GM18520 (cell line): ENCODE measurements around the gene IL36G.
"Not testable (repeated sequence)": the region's sequence is repeated elsewhere in the genome, so short reads cannot be mapped to it uniquely, and the experiment has no call there.

Experiments used
- ATAC-seq: cut with Tn5 transposase; IDR thresholded peaks from one replicate; pipeline ENCODE4 v1.9.1; 2021; ENCODE audit not compliant: unreplicated experiment

The IL36G gene

GRCh38 chr2:112977559-112978056 lies at the start of gene IL36G:
Gene IL36G, plus strand, starts transcription at chr2:112978006. Its CDS starts 633 bp downstream, at chr2:112978639.
- ATAC-seq, result no peak

- ATAC-seq, result no peak
Measured at GRCh38 chr2:112933261-112933660, 44.5 kb upstream of the IL36G start.

- not testable (repeated sequence) for ATAC-seq
Measured at GRCh38 chr2:112934117-112934516, 43.7 kb upstream of the IL36G start.

- ATAC-seq, result no peak
Measured at GRCh38 chr2:112936927-112937232, 40.9 kb upstream of the IL36G start.

- ATAC-seq, result no peak
Measured at GRCh38 chr2:112938904-112939303, 38.9 kb upstream of the IL36G start.

GRCh38 chr2:112939425-112939824 lies 38.4 kb upstream of the IL36G start:
- no peak for ATAC-seq

- ATAC-seq, result no peak
Measured at GRCh38 chr2:112940859-112941625, 36.8 kb upstream of the IL36G start.

GRCh38 chr2:112941753-112942653 lies 35.8 kb upstream of the IL36G start:
- no peak for ATAC-seq

- no peak for ATAC-seq
Measured at GRCh38 chr2:112942654-112943002, 35.2 kb upstream of the IL36G start.

GRCh38 chr2:112944971-112945370 lies 32.8 kb upstream of the IL36G start:
- ATAC-seq, result no peak

GRCh38 chr2:112946086-112946485 lies 31.7 kb upstream of the IL36G start:
- ATAC-seq, result no peak

- no peak for ATAC-seq
Measured at GRCh38 chr2:112947374-112947773, 30.4 kb upstream of the IL36G start.

- ATAC-seq, result no peak
Measured at GRCh38 chr2:112949456-112949855, 28.4 kb upstream of the IL36G start.

- no peak for ATAC-seq
Measured at GRCh38 chr2:112954364-112954763, 23.4 kb upstream of the IL36G start.

- ATAC-seq, result no peak
Measured at GRCh38 chr2:112957511-112957910, 20.3 kb upstream of the IL36G start.

- no peak for ATAC-seq
Measured at GRCh38 chr2:112958428-112959108, 19.2 kb upstream of the IL36G start.

- no peak for ATAC-seq
Measured at GRCh38 chr2:112959109-112959812, 18.5 kb upstream of the IL36G start.

GRCh38 chr2:112960230-112960825 lies 17.5 kb upstream of the IL36G start:
- ATAC-seq, result no peak

GRCh38 chr2:112962308-112963175 lies 15.3 kb upstream of the IL36G start:
- ATAC-seq, result no peak

GRCh38 chr2:112967023-112967422 lies 10.8 kb upstream of the IL36G start:
- no peak for ATAC-seq
